GM18511 (cell line): ENCODE results near the gene LIPM.

ENCODE experiments used
- ATAC-seq: cut with Tn5 transposase; IDR thresholded peaks from one replicate; pipeline ENCODE4 v1.9.1; 2021; ENCODE audit warnings: mild to moderate bottlenecking, moderate library complexity; ENCODE audit not compliant: unreplicated experiment

The LIPM gene, protein sequence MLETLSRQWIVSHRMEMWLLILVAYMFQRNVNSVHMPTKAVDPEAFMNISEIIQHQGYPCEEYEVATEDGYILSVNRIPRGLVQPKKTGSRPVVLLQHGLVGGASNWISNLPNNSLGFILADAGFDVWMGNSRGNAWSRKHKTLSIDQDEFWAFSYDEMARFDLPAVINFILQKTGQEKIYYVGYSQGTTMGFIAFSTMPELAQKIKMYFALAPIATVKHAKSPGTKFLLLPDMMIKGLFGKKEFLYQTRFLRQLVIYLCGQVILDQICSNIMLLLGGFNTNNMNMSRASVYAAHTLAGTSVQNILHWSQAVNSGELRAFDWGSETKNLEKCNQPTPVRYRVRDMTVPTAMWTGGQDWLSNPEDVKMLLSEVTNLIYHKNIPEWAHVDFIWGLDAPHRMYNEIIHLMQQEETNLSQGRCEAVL

DNA sequence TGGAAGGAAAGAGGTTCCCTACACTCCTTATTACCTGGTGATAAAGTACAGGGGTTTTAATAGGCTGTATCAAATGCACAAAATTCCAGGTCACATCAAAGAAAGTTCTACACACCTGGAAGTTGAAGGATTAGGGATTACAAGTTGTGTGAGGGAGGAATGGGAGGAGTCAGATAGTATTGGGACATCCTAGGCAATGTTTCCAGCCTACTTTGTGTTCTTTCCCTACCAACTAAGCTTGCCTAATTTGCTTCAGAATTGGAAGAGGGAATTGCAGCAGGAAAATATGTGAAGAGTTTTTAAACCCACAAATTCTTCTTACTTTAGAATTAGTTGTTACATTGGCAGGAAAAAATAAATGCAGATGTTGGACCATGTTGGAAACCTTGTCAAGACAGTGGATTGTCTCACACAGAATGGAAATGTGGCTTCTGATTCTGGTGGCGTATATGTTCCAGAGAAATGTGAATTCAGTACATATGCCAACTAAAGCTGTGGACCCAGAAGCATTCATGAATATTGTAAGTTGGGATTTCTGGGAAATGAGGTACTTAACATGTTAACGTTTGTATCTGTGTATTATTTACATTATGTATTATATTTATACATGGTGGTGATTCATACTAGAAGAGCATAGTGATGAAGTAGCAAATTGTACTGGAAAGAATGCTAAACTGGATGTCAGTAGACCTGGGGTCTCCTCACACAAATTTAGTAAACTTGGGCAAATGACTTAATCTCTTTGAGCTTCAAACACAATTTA is at the start of gene LIPM:
TSS of gene LIPM (plus strand) at position 208 of the 763 bp plus-strand sequence. CDS start at position 375, 167 bp downstream.
- no peak for ATAC-seq

GRCh38 chr10:88754287-88754686 is 48.2 kb upstream of the LIPM start:
- ATAC-seq = no peak

- peak; percentile 72 for ATAC-seq
Observed at GRCh38 chr10:88755753-88756152, 46.8 kb upstream of the LIPM start.

DNA sequence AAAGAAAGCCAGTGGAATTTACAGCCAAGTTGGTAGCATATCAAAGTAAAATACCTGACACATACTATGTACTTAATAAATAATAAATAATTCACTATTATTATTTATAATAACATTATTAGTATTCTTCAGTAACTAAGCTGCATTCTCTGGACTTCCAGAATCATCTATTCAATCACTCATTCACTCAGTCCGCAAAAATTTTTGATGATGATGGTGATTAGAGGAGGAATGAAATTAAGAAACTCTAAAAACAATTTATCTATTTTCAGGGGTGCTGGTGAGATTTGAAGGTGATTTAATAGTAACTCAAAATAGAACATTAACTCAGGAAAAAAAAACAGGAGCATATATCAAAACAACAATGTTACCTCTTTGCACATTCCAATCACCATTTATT is 45.9 kb upstream of the LIPM start:
- ATAC-seq = no peak

GRCh38 chr10:88759366-88760101 is 43.0 kb upstream of the LIPM start, which contains the start of gene LIPN:
Gene LIPN, plus strand, starts transcription at chr10:88760020. Its CDS starts 1,386 bp downstream, at chr10:88761406.
- no peak for ATAC-seq

GRCh38 chr10:88762906-88763305 is 39.6 kb upstream of the LIPM start:
- ATAC-seq = no peak

DNA sequence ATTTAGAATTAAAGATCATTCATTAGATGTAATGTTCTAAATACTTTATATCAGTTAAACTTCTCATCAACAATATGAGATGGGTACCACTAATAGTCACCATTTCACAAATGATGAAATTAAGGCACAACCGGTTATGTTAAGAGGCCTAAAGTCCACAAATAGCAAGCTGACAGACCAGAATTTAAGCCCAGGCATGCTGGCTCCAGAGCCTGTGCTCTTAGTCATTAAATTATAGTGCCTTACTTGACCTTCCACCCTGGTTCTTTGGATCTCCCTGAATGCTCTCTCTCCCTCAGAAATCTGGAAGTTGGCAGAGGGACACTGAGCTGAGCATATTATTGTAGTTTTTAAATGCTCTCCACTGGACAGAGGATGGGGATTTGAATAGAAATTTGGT is 39.1 kb upstream of the LIPM start:
- ATAC-seq = no peak

GRCh38 chr10:88764110-88764509 is 38.4 kb upstream of the LIPM start:
- ATAC-seq = no peak

DNA sequence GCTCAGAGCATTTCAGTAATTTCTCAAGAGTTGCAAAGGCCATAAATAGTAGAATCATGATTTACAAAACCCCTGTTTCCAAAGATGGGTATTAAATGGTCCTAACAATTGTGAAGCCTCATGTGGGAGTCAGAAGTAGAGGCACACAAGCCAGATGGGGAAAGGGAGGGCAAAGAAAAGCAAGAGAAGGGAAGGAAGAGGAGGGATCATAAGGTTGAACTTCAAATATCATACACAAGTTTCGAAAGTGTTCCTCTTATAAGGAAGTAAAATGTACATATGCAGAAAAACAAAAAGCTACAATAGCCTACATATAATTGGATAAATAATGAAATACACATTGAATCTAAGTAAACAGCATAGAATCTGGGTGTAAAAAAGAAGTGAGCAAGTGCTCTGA is 36.7 kb upstream of the LIPM start:
- no peak for ATAC-seq

DNA sequence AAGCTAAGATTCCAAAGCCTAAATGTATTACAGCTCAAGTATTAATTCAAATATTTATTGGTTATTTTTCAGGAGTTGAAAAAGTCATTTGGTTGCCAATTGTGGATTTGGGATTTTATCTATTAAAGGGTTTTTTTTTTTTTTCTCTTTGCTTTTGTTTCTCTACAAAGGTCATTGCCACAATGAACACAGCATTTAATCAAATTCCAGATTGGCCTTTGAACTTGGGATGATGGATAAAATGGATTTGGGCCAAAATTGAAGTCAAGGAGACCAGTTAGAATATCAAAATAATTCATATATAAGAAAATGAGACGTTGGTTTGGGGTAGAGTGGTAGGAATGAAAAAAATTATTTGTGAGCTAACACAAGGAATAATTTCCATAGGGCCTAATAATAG is 33.1 kb upstream of the LIPM start:
- ATAC-seq = no peak

DNA sequence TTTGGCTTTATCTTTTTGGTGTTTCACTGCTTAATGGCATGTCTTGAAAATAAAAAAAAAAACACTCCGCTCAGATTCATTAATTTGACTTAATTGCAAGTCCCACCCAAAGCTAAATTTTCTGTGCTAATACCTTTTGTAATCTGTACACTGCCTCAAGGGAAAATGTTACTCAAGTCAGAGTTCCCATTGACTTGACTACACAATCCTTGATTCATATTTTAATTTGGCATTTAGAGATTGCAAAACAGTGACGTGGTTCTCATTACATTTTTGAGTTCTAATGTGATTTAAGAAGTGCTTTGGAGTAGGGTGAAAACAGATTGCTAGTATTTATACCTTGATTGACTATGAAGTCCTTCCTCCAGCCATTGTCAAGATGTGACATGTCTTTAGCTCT is 21.3 kb upstream of the LIPM start:
- ATAC-seq = no peak

- ATAC-seq = no peak
Observed at GRCh38 chr10:88782222-88782621, 20.3 kb upstream of the LIPM start.

GRCh38 chr10:88783724-88784123 is 18.8 kb upstream of the LIPM start:
- no peak for ATAC-seq

- no peak for ATAC-seq
Observed at GRCh38 chr10:88786032-88786770, 16.3 kb upstream of the LIPM start.

DNA sequence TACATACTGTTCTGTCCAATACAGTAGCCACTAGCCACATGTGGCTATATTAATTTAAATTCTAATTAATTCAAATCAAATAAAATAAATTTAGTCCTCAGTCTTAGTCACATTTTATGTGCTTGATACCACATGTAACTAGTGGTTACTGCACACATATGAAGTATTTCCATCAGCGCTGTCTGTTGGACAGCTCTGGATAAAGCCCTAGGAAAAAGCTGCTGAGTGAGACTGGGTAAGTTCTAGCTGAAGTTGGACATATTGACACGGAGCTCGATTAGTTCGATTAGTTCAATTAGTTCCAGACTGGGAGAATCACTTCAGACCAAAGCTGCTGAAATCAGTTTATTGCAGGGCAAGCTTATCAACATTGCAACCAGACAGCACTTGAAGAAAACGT is 15.1 kb upstream of the LIPM start:
- ATAC-seq = no peak

GRCh38 chr10:88788924-88789323 is 13.6 kb upstream of the LIPM start:
- ATAC-seq = no peak

- ATAC-seq = no peak
Observed at GRCh38 chr10:88791924-88792323, 10.6 kb upstream of the LIPM start.

DNA sequence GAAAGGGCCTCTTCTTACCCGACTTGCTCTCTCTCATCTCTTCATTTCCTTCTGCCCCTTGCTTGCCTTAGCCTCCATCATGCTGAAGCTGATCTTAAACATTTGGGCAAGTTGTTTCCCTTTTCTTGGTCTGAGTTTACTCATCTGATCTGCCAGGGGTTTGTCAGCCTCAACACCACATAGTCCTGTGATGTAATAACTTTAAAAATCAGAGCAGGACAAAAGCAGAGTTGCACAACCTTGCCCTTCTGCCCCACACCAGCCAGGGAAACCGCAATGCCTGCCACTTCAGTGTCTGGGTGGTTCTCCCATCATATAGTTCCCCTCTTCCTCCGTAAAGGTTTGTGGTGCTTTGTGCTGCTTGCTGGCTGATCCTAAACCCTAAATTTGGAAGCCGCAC is 9.9 kb upstream of the LIPM start:
- ATAC-seq = no peak

- no peak for ATAC-seq
Observed at GRCh38 chr10:88793712-88794299, 8.7 kb upstream of the LIPM start.

DNA sequence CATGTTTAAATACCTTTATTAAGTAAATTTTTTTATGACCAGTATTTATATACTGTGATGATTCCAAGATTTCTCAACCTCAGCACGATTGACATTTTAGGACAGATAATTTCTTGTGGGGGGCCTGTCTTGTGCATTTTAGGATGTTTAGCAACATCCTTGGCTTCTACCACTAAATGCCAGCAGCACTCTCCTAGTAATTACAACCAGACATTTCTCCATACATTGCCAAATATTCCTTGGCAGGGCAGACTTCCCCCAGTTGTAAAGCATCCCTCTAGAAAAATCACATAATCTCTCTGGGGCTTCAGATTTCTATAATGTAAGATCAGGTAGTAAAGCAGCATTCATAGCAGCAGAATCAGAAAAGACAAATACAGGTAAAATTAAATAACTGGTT is 7.8 kb upstream of the LIPM start:
- no peak for ATAC-seq
